Neutrophil (primary cell): Measurements from ENCODE around the gene PAK2.
"Not testable (repeated sequence)": the region's sequence is repeated elsewhere in the genome, so short reads cannot be mapped to it uniquely, and the experiment has no call there.

Experiments used
- H3K27ac ChIP-seq: fragments of 200-600 bp; sonication (generic); 2 replicates; pipeline ENCODE4 v1.5.1; 2016; ENCODE audit warnings: mild to moderate bottlenecking, moderate library complexity
- H3K27me3 ChIP-seq: fragments of 200-600 bp; sonication (generic); 2 replicates; pipeline ENCODE4 v1.6.0; 2016; ENCODE audit warnings: mild to moderate bottlenecking
- H3K36me3 ChIP-seq: fragments of 200-600 bp; sonication (generic); 2 replicates; pipeline ENCODE4 v1.5.1; 2017
- H3K4me1 ChIP-seq, 2 experiments: fragments of 200-600 bp in 1 of 2; sonication (generic) in 1 of 2; 1 replicate in 1 of 2; 2 replicates in 1 of 2; pipeline versions ENCODE4 v1.5.1 to v1.6.1; 2013 to 2016; ENCODE audit warnings: low read depth in 1 of 2, low read length in 1 of 2, mild to moderate bottlenecking in 1 of 2, moderate library complexity in 1 of 2; ENCODE audit not compliant: control insufficient read depth in 1 of 2, insufficient read depth in 1 of 2
- H3K4me3 ChIP-seq, 2 experiments: fragments of 200-600 bp in 1 of 2; sonication (generic) in 1 of 2; 1 replicate in 1 of 2; 2 replicates in 1 of 2; pipeline ENCODE4 v1.5.1; 2013 to 2016; ENCODE audit warnings: low read depth in 1 of 2, low read length in 1 of 2, mild to moderate bottlenecking in 1 of 2, moderate library complexity in 1 of 2
- H3K9me3 ChIP-seq: fragments of 200-600 bp; sonication (generic); 2 replicates; pipeline ENCODE4 v1.5.1; 2016
- TF ChIP-seq, protein P1 (sequence below): fragments of 200-600 bp; sonication (generic); IDR thresholded peaks from 2 replicates; pipeline ENCODE4 v1.5.1; 2016; ENCODE audit warnings: antibody characterized with exemption

The PAK2 gene

DNA sequence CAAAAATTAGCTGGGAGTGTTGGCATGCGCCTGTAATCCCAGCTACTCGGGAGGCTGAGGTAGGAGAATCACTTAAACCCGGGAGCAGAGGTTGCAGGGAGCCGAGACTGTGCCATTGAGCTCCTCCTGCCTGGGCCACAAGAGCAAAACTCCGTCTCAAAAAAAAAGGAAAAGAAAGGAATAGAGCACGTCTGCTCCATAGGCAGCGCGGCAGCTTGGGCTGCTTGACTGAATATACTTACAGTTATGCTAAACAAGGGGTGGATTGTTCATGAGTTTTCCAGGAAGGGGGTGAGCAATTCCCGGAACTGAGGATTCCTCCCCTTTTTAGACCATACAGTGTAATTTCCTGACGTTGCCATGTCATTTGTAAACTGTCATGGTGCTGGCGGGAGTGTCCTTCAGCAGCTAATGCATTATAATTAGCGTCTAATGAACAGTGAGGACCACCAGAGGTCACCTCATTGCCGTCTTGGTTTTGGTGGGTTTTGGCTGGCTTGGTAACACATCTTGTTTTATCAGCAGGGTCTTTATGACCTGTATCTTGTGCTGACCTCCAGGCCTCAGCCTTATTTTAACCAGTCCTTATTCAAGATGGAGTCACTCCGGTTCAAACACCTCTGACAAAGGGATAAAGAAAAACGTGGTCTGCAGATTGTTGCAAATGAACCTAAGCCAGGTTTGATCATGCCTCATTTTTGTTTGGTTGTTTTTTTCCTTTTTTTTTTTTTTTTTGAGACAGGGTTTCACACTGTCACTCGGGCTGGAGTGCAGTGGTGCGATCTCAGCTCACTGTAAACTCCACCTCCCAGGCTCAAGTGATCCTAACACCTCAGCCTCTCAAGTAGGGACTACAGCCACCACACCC is 103.1 kb downstream of the PAK2 start:
- no peaks in the 10 kb centered on the region for H3K4me1 ChIP-seq
- H3K27me3 ChIP-seq = peaks cover 3% of the 10 kb centered on the region
- H3K9me3 ChIP-seq = no peaks in the 10 kb centered on the region
- TF ChIP-seq, protein P1, sequence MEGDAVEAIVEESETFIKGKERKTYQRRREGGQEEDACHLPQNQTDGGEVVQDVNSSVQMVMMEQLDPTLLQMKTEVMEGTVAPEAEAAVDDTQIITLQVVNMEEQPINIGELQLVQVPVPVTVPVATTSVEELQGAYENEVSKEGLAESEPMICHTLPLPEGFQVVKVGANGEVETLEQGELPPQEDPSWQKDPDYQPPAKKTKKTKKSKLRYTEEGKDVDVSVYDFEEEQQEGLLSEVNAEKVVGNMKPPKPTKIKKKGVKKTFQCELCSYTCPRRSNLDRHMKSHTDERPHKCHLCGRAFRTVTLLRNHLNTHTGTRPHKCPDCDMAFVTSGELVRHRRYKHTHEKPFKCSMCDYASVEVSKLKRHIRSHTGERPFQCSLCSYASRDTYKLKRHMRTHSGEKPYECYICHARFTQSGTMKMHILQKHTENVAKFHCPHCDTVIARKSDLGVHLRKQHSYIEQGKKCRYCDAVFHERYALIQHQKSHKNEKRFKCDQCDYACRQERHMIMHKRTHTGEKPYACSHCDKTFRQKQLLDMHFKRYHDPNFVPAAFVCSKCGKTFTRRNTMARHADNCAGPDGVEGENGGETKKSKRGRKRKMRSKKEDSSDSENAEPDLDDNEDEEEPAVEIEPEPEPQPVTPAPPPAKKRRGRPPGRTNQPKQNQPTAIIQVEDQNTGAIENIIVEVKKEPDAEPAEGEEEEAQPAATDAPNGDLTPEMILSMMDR = no peak
- no peak overlapping the region for H3K4me3 ChIP-seq
- no peaks in the 10 kb centered on the region for H3K36me3 ChIP-seq
- no peak overlapping the region for H3K27ac ChIP-seq

DNA sequence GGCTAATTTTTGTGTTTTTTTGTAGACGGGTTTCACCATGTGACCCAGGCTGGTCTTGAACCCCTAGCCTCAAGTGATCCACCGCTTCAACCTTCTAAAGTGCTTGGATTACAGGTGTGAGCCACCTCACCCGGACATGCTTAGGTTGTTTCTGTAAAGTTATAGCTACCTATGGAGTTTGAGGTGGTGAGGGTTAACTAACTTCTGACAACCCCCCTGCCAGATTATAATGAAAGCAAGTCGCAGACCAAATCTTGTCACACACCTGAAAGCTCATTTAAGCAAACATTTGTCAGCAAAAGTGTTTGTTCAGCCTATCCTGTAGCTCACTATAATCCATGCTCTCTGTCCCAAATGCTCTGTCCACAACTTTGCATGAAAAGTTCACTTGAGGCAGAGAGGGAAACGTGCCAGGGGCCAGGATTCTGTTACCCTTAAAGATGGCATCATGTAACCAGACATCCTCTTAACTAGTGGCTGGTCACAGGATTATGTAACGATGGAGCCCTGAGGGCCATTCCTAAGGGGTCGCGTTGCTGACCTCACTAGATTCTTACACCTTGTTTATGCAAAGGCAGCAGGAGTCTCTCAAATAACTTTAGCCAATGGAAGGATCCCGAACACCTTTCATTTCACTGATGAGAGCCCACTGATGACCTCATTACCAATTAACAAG is 103.9 kb downstream of the PAK2 start:
- TF ChIP-seq, protein P1 = no peak
- H3K4me3 ChIP-seq = no peak overlapping the region
- no peak overlapping the region for H3K27ac ChIP-seq

DNA sequence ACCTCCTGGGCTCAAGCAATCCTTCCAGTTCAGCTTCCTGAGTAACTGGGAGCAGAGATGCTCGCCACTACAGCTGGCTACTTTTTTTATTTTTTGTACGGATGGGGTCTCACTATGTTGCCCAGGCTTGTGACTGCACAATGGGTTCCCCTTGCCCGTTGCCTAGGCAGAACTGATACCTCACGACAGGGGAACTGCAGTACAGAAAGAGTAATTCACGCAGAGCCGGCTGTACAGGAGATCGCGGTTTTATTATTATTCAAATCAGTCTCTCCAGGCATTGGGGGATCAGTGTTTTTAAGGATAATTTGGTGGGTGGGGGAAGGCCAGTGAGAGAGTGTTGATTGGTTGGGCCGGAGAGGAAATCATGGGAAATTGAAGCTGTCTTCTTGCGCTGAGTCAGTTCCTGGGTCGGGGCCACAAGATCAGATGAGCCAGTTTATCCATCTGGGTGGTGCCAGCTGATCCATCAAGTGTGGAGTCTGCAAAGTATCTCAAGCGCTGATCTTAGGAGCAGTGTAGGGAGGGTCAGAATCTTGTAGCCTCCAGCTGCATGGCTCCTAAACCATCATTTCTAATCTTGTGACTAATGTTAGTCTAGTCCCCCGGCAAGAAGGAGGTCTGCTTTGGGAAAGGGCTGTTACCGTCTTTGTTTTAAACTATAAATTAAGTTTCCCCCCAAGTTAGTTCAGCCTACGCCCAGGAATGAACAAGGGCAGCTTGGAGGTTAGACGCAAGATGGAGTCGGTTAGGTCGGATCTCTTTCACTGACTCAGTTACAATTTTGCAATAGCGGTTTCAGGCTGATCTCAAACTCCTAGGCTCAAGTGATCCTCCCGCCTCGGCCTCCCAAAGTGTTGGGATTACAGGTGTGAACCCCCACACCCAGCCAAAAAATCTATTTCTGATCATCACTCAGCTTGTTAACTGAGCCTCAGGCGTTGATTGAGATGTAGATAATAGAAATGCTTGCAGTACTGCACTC is 104.9 kb downstream of the PAK2 start:
- not testable (repeated sequence) for H3K9me3 ChIP-seq

More for the DNA sequence above, 103.9 kb downstream of the PAK2 start:
- no peaks in the 10 kb centered on the region for H3K9me3 ChIP-seq
- no peaks in the 10 kb centered on the region for H3K36me3 ChIP-seq
- H3K4me1 ChIP-seq = no peaks in the 10 kb centered on the region
- H3K27me3 ChIP-seq = peaks cover 3% of the 10 kb centered on the region

DNA sequence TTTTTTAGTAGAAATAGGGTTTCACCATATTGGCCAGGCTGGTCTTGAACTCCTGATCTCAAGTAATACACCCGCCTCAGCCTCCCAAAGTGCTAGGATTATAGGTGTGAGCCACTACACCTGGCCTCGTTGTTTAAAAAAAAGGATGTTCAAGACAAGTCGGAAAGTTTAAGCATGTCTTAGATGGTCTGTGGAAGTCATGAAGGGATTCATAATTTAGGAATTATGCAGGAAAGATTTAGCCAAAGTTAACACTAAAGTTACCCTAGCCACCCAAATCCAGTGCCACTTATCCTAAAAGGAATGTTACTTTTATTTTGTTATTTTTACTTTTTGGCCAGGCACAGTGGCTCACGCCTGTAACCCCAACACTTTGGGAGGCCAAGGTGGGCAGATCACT is 108.7 kb downstream of the PAK2 start:
- H3K27me3 ChIP-seq, H3K4me3 ChIP-seq, H3K9me3 ChIP-seq, H3K27ac ChIP-seq, H3K36me3 ChIP-seq, H3K4me1 ChIP-seq: not testable (repeated sequence)

More for the DNA sequence above, 104.9 kb downstream of the PAK2 start:
- not testable (repeated sequence) for H3K27ac ChIP-seq, H3K36me3 ChIP-seq, H3K4me3 ChIP-seq, H3K4me1 ChIP-seq, H3K27me3 ChIP-seq

DNA sequence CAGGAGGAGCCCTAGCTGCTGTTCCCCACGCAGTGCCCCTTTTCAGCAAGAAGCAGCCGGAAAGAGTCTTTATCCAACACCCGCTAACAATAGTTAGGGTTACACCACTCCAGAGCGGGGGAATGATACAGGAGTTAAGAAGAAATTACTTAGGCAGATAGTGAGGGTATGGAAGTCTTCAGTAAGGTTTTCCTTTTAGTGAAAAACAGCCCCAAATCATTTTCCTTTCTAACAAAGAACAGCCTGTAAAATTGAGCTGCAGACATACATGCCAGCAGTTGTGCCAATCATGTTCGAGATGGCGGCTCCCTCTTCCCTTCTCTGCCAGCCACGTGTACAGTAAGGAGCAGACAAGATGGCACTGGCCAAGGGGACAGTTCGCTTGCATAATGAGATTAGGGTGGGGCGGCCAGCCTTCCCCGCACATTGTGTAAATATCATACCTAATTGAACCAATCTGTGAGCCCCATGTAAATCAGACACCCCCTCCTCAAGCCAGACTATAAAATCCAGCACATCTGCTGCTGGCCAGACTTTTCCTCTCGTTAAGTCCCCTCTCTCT is 109.6 kb downstream of the PAK2 start:
- Histone ChIP-seq H3K4me3 (no peak overlapping the region), H3K36me3 (no peaks in the 10 kb centered on the region), H3K4me1 (no peaks in the 10 kb centered on the region), H3K27ac (no peak overlapping the region), H3K27me3 (peaks cover 2% of the 10 kb centered on the region), H3K9me3 (no peaks in the 10 kb centered on the region)
- TF ChIP-seq, protein P1 = no peak

DNA sequence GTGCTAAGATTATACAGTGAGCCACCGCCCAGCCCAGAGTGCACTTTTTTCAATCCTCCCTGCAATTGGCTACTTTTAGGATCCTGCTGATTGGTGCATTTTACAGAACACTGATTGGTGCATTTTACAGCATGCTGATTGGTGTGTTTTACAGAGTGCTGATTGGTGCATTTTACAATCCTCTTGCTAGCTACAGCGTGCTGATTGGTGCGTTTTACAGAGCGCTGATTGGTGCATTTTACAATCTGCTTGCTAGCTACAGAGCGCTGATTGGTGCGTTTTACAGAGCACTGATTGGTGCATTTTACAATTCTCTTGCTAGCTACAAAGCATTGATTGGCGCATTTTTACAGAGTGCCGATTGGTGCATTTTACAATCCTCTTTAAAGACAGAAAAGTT is 123.3 kb downstream of the PAK2 start:
- not testable (repeated sequence) for H3K27ac ChIP-seq, H3K4me3 ChIP-seq, H3K9me3 ChIP-seq, H3K36me3 ChIP-seq, H3K4me1 ChIP-seq, H3K27me3 ChIP-seq
